ENCODE measurements around the gene STX18. TPM values are rescaled to one million over a fixed set of nuclear protein-coding genes. Genes with fewer than 3 reads are reported as not detected.
A peak's percentile ranks its signal among the peaks of the same experiment; 100 is the strongest.

The STX18 gene
- total and polyA plus RNA-seq, 10 of the 15 experiments (the other 5 are each of a cell fraction or from before 2014, with no cell fraction given): 8.2 to 46.6 (median 31.1) TPM

- ChIA-PET CTCF (interaction anchor here (0.6 to 10.4 kb wide), 5 partner anchors 13 to 185 kb away, joined by 3 to 134 read pairs (median 5); no protein-coding TSS in a partner anchor), POLR2A (interaction anchor here (1.2 kb wide), 1 partner anchor 10 kb away, joined by 4 read pairs; no protein-coding TSS in a partner anchor), SMC1A (ENCODE audit: uncharacterized antibody, unreplicated experiment) (interaction anchor here (8.9 kb wide), 1 partner anchor 12 kb away, joined by 175 read pairs; no protein-coding TSS in a partner anchor), RAD21 (ENCODE audit: unreplicated experiment) (interaction anchor here (1.1 to 1.3 kb wide), 2 partner anchors 10 to 16 kb away, joined by 4 read pairs; no protein-coding TSS in a partner anchor)
- H2AFZ ChIP-seq (ENCODE audit: control insufficient read depth, low read depth, low read length): no peak overlapping the region
- no peak overlapping the region for H3K4me3 ChIP-seq
- intact Hi-C loops (cut with micrococcal nuclease; ENCODE audit: unreplicated experiment) (no loop called here), in situ Hi-C loops (cut with MboI) (no loop called here)
- no peak for ATAC-seq
- no peak for TF ChIP-seq POLR2AphosphoS5 (IDR thresholded peaks at IDR 0.05; ENCODE audit: low read length)
- no peak for TF ChIP-seq SUZ12 (IDR thresholded peaks at IDR 0.05; ENCODE audit: unreplicated experiment)
- TF ChIP-seq GABPA (IDR thresholded peaks at IDR 0.05; ENCODE audit: low read depth): no peak
- TF ChIP-seq KLF5 (IDR thresholded peaks at IDR 0.05; ENCODE audit: partially characterized antibody): no peak
- no peak for TF ChIP-seq NFXL1 (IDR thresholded peaks at IDR 0.05; ENCODE audit: borderline replicate concordance)
- no peak for TF ChIP-seq ZZZ3 (IDR thresholded peaks at IDR 0.05; ENCODE audit: control insufficient read depth, insufficient read length, low read depth)
- TF ChIP-seq CREM (IDR thresholded peaks at IDR 0.05; ENCODE audit: low read depth): no peak
- no peak for TF ChIP-seq IKZF1 (conservative IDR thresholded peaks at IDR 0.05)
- no peak for TF ChIP-seq SRF (IDR thresholded peaks at IDR 0.05; ENCODE audit: low read depth in 2 of 2, low read length in 2 of 2)
- no peak for TF ChIP-seq ATF7 (IDR thresholded peaks at IDR 0.05; ENCODE audit: low read depth)
- TF ChIP-seq STAT1 (conservative IDR thresholded peaks at IDR 0.05): no peak
- TF ChIP-seq IKZF2 (IDR thresholded peaks at IDR 0.05): no peak
- no peak for TF ChIP-seq ASH2L (IDR thresholded peaks at IDR 0.05; ENCODE audit: borderline replicate concordance, low read depth)
- H3K27ac ChIP-seq (ENCODE audit: control insufficient read depth, insufficient read depth): no peak overlapping the region
- no peaks in the 10 kb centered on the region for H4K20me1 ChIP-seq (ENCODE audit: control insufficient read depth, insufficient read depth)
- peaks cover 6% of the 10 kb centered on the region; the same call in 1 of the 2 replicates for H3K4me1 ChIP-seq (ENCODE audit: control insufficient read depth, insufficient read depth, low read length)
- DNase-seq (ENCODE audit: low read depth, low spot score): no peak
- H3K27me3 ChIP-seq (replicated peaks in 1 of 2; ENCODE audit: control insufficient read depth in 2 of 2, insufficient read depth in 2 of 2, low read length in 1 of 2): no peaks in the 10 kb centered on the region
- peak overlapping the region; percentile 11; the same call in 1 of the 2 replicates for H3K9ac ChIP-seq (ENCODE audit: control insufficient read depth, insufficient read depth, low read length)
- BruUV-seq (replicated peaks): no TSS peak
- peaks cover 69% of the 10 kb centered on the region for H3K79me2 ChIP-seq (ENCODE audit: control insufficient read depth, insufficient read depth, low read length)
- no peak overlapping the region; the same call in 1 of the 2 replicates for H3K4me2 ChIP-seq (ENCODE audit: control insufficient read depth, insufficient read depth)
- no peaks in the 10 kb centered on the region for H3K9me3 ChIP-seq (replicated peaks; ENCODE audit: control insufficient read depth, insufficient read depth, low read length)
- H3K36me3 ChIP-seq (ENCODE audit: control insufficient read depth in 2 of 2, insufficient read depth in 2 of 2, low read length in 1 of 2): peaks cover 0 to 9% of the 10 kb centered on the region in 2 experiments; a peak in 1 of 4 replicates
- FAIRE-seq: no peak
These were observed 6.3 kb downstream of the STX18 start for GRCh38 chr4:4535590-4535989.
